Uterus (tissue), 2 donors: ENCODE data around the gene AKT1.

Experiments
- POLR2A ChIP-seq, 2 donors: fragments of 450-650 bp; IDR thresholded peaks; one replicate each; pipeline ENCODE4 v1.6.1; 2016; ENCODE audit warnings: antibody characterized with exemption in 2 of 2, mild to moderate bottlenecking in 1 of 2, moderate library complexity in 1 of 2
- TF ChIP-seq, protein P1 (sequence below), 4 experiments: fragments of 200-600 bp in 2 of 4; fragments of 450-650 bp in 2 of 4; sonication (generic) in 2 of 4; IDR thresholded peaks; one replicate each; pipeline ENCODE4 v1.5.1; 2016 to 2019; ENCODE audit warnings: antibody characterized with exemption in 4 of 4, mild to moderate bottlenecking in 2 of 4, moderate library complexity in 1 of 4

DNA sequence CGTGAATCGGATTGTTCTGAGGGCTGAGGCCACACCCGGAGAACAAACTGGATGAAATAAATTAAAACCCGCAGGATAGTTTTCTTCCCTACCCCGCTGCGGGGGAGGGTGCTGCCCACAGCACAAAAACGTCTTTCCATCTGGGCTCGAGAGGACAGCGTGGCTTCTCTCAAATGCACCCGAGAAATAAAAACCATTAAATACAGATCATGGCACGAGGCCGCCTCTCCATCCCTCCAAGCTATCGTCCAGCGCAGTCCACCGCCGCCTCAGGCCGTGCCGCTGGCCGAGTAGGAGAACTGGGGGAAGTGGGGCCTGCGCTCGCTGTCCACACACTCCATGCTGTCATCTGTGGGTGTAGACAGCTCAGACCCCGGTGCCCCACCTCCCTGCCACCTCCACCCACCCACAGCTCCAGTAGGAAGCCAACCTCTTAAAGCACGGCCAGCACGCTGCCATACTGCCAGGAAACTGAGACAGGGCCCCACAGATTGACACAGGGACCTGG is 25.4 kb downstream of the AKT1 start:
- TF ChIP-seq, protein P1, sequence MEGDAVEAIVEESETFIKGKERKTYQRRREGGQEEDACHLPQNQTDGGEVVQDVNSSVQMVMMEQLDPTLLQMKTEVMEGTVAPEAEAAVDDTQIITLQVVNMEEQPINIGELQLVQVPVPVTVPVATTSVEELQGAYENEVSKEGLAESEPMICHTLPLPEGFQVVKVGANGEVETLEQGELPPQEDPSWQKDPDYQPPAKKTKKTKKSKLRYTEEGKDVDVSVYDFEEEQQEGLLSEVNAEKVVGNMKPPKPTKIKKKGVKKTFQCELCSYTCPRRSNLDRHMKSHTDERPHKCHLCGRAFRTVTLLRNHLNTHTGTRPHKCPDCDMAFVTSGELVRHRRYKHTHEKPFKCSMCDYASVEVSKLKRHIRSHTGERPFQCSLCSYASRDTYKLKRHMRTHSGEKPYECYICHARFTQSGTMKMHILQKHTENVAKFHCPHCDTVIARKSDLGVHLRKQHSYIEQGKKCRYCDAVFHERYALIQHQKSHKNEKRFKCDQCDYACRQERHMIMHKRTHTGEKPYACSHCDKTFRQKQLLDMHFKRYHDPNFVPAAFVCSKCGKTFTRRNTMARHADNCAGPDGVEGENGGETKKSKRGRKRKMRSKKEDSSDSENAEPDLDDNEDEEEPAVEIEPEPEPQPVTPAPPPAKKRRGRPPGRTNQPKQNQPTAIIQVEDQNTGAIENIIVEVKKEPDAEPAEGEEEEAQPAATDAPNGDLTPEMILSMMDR (IDR thresholded peaks at IDR 0.05) = no peak
- TF ChIP-seq POLR2A (IDR thresholded peaks at IDR 0.05) = no peak
